Ramos (cell line): ENCODE measurements around the gene NAGLU.

Experiments
- in situ Hi-C: fragments of 300-500 bp; cut with MboI; formaldehyde crosslinking; loops from one replicate; pipeline ENCODE4 v1.14.3; 2022; ENCODE audit warnings: low sequenced_read_pairs; ENCODE audit not compliant: unreplicated experiment

NAGLU gene

DNA sequence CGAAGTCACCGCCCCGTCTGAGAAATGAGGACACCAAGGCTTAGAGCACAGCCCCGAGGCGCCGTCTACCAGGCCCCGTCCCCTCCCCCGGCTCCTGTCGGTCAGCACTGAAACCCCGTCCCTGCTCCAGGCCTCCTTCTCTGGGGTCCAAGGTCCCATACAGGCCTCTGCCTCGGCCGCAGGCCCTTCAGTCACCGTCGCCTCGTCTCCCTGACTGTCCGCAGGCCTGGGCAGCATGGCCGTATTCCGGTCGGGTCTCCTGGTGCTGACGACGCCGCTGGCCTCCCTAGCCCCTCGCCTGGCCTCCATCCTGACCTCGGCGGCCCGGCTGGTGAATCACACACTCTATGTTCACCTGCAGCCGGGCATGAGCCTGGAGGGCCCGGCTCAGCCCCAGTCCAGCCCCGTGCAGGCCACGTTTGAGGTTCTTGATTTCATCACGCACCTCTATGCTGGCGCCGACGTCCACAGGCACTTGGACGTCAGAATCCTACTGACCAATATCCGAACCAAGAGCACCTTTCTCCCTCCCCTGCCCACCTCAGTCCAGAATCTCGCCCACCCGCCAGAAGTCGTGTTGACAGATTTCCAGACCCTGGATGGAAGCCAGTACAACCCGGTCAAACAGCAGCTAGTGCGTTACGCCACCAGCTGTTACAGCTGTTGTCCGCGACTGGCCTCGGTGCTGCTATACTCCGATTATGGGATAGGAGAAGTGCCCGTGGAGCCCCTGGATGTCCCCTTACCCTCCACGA, 26.5 kb downstream of the NAGLU start:
- in situ Hi-C loops, result no loop called here

DNA sequence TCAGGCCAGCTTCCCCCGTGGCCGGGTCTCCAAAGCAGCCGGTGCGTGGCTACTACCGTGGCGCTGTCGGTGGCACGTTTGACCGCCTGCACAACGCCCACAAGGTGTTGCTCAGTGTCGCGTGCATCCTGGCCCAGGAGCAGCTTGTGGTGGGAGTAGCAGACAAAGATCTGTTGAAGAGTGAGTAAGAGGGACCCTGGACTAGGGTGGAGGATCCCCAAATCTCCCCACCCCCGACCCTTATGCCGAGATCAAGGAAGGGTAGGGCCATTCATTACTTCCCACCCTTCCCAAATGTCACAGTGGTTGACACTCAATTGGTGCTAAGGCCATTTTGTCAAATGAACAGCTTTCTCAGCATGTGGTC, 27.1 kb downstream of the NAGLU start:
- in situ Hi-C loops, result no loop called here

DNA sequence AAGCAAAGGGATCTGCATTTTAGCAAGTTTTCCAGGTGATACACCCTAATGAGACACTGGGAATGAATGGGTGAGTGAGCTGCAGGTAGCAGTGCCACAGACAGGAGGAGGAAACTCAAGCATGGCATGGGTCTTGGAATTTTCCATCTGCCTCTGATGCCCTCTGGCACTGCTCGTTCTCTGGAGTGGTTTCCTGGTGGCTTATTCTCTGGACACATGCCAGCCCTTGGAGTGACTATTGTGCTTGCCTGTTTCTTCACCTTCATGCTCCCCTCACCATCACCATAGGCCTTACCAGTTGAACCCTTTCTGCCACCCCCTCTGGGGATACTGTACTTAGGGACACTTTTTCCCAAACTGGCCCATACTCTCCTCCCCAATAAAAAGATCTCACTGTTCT, 27.5 kb downstream of the NAGLU start:
- in situ Hi-C loops, result no loop called here

DNA sequence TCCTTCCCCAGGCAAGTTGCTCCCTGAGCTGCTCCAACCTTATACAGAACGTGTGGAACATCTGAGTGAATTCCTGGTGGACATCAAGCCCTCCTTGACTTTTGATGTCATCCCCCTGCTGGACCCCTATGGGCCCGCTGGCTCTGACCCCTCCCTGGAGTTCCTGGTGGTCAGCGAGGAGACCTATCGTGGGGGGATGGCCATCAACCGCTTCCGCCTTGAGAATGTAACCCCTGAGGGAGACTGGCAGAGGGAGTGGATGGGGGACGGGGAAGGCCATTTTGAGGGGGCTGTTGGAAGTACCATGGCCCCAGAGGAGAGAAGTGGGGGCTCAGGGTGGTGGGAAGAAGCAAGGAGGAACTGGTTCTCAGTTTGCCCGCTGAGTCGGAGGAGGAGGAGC, 27.9 kb downstream of the NAGLU start:
- in situ Hi-C loops, result no loop called here

DNA sequence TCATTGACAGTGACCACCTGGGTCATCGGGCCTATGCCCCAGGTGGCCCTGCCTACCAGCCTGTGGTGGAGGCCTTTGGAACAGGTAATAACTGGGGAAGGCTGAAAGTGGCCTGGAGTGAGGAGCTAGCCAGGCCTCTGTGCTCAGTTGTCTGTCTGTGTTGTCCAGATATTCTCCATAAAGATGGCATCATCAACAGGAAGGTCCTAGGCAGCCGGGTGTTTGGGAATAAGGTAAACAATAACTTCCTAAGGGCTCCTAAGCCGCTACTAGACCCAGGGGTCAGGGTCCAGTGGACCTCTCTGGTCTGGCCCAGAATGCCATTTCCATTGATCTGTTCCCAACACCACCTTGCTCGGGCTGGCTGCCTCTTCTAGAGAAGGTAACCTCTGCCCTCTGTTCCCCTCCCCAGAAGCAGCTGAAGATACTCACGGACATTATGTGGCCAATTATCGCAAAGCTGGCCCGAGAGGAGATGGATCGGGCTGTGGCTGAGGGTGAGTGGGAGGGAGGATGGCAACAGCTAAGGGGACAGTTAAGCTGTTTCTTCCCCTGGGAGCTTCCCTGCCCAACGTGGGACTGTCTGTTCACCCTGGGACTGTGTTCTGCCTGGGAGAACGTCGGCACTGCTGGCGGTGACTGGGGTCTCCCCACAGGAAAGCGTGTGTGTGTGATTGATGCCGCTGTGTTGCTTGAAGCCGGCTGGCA, 28.9 kb downstream of the NAGLU start:
- in situ Hi-C loops, result no loop called here

DNA sequence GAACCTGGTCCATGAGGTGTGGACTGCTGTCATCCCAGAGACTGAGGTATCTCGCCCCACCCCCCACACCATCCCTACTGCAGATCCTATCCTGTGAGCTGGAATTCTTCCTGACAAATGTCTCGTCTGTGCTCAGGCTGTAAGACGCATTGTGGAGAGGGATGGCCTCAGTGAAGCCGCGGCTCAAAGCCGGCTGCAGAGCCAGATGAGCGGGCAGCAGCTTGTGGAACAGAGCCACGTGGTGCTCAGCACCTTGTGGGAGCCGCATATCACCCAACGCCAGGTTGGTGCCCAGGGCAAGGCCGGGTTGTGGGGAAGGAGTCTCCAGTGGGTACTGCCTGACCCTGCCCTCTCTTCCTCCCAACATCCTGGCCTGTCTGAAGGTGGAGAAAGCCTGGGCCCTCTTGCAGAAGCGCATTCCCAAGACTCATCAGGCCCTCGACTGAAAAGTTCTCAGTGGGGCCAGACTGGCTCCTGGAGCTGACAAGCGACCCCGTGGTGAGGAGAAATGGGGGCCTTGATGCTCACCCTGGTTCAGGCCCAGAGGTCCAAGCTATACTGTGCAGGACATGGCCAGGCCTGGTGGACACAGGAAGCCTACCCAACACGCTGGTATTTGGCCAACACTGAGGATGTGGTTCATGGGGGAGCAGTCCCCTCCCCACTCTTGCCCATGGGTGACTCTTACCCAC, 29.6 kb downstream of the NAGLU start:
- in situ Hi-C loops, result no loop called here

DNA sequence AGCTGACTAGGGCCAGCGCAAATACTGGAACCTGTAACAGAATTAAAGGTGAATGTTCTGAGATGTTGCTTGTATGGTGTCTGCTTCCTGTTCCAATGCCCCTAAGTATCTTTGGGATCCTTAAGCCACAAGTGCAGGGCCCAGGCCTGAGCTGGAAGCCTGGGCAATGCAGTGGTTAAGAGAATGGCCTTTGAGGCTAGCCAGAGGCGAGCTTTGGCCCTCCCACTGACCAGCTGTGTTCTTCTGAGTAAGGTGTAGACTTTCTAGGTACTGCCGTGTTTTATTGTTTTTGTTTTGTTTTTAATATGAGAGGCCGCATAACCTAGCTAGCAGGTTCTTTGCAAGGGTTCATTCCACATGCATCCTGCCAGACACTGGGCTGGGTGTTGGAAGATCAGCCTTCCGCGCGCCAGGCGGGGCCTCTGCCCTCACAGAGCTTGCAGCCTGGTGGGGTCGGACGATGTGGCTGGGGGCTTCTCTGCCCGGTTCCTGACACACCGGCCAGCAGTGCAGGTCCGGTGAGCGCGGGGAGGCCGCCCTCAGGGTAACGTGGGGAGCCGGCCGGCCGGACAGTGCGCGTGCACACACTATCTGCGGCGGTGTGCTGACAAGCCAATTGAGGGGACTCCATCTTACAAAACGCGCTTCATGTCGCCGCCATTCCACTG, 30.3 kb downstream of the NAGLU start:
- in situ Hi-C loops, result no loop called here

DNA sequence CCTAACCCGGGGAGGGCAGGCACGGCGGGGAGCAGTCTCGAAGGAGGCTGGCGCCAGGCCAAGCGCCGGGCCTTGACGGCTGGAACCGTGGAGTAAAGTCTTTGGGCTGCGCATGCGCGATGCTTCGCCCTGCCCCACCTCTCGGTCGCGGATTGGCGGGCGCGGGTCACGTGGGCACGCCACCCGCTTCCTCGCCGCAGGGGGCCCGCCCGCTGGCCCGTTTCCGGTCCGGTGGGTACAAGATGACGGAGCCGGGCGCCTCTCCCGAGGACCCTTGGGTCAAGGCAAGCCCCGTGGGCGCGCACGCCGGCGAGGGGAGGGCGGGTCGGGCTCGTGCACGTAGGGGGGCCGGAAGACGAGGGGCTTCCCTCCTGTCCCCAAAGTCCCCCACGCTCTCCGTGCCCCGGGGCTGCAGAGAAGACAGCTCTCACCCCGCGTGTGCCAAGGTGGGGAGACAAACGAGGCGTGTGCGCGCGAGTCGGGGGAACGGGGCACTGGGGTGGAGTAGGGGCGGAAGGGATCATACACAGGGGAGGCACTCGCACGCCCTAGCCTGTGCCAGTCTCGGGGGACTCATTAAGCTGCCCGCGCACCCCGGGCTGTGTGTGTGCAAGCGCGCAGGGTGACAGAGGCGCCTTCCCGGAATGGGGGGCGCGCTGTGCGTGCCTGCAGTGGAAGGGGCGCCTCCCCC, 31.0 kb downstream of the NAGLU start, which contains the start of gene MLX:
TSS of gene MLX (plus strand) at position 218 of the 691 bp plus-strand sequence. CDS start at position 243, 25 bp downstream.
- in situ Hi-C loops, result no loop called here

DNA sequence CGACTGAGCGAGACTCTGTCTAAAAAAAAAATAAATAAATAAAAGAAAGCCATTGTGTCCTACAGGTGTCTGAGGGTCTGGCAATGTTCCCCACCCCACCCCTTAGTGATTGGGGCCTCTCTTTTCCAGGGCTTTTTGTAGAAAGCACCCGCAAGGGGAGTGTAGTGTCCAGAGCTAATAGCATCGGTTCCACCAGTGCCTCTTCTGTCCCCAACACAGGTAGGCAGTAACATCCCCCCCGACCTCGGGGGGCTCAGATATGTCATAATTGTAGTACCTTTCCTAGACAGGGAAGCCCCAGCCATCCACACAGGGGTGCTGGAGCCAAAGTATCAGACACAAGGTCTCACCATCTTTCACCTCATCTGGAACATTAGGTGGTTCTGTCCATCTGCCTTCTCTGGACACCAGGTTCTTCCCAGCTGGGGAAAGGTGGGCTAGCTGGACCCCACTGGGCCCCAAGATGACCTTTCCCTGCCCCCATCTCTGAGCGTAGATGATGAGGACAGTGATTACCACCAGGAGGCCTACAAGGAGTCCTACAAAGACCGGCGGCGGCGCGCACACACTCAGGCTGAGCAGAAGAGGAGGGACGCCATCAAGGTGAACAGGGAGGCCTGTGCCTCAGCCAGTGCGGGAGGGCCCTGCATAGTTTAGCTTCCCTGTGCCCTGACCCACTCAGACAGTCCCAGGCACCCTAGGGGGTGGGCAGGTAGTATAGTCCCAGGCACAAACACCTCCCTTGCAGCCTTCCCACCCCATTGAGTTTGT, 32.5 kb downstream of the NAGLU start:
- in situ Hi-C loops, result no loop called here

DNA sequence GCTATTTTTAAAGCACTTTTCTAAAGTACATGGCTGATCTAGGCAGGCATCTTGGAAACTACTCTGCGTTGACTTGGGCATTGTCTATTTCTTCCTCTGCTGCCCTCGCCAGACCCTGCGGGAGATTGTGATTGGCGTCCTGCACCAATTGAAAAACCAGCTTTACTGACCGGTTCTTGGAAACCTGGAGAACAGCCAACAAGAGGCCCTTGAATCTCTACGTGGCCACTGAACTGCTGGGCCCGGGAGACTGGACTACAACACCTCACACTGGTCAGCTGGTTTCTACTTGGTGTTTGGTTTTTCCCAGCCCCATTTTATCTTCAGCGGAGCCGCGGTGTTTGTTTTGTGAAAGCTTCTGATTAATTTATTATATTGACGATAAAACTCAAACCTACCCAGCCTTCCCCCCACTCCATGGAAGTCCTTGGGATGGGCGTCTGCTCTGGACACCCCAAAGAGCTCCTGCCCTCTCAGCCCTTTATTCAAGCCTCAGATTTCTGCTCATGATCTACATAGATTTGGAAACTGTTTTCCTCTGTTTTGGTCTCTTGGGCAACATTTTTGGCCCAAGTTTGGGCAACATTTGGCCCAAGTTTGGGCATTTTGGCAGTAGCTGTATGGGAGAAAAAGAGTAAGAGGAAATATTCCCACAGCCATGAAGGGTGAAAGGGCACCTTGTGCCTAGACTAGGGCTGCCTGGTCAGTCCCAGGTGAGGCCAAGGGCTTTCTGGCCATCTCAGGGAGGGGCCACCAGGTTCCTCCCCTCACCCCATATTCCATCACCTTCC, 35.6 kb downstream of the NAGLU start:
- in situ Hi-C loops, result loop anchor here (10.0 kb wide), 2 partner anchors 193 to 413 kb away; partner anchors contain the start of genes PTGES3L, RAMP2 and RUNDC1

DNA sequence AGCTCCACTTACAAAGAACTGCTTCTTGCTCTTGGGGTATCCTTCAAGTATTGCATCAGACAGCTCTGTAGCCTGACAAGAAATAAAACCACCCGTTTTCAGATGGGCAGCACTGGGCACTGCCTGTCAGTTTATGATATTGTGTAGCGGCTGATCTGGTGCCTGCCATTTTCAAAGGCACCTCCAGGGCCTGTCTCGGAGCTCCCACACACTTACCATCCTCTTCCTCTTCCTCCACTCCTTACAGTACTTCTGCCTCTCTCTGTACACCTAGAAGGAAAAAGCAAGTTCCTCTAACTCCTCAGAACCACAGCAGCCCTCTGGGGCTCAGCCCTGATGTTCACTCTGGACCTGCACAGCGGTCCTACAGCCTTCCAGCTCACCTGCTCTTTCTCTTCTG, 37.1 kb downstream of the NAGLU start:
- in situ Hi-C loops, result loop anchor here (10.0 kb wide), 2 partner anchors 192 to 412 kb away; partner anchors contain the start of genes PTGES3L, RAMP2 and RUNDC1

DNA sequence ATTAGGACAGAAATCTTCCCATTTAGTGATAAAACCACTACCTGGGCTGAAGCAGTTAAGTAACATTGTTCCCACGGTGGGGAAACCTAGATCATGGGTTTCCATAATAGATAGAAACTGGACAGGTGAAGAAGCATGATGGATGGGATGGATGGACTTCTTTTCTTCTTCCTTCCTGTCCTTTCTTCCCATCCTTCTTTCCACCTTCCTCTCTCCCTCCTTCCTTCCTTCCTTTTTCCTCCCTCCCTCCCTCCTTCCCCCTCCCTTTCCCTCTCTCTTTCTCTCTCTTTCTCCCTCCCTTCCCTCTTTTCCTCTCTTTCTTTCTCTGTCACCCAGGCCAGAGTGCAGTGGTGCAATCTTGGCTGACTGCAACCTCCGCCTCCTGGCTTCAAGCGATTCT, 38.4 kb downstream of the NAGLU start:
- in situ Hi-C loops, result loop anchor here (10.0 kb wide), 2 partner anchors 190 to 410 kb away; partner anchors contain the start of genes PTGES3L, RAMP2 and RUNDC1

DNA sequence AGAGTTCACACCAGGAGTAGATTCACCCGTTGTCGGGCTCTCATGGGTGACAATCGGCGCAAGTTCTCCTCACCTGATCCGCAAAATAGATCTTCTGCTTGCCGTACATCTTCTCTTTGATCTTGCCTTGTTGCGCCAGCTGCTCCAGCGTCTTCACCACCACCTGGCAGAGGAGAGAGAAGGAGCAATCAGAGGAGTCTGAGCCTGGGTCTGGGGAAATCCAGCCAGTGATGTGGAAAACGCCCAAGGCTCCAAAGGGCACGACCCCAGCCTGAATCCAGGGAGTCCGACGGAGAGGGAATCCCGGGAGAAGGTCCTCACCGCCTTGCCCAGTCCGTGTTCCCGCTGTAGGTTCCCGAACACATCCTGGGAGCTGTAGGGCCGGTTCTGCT, 41.1 kb downstream of the NAGLU start:
- in situ Hi-C loops, result loop anchor here (5.0 to 25.0 kb wide), 4 partner anchors 105 to 785 kb away; partner anchors contain the start of genes CCR10, CNTNAP1, PTGES3L and RAMP2

DNA sequence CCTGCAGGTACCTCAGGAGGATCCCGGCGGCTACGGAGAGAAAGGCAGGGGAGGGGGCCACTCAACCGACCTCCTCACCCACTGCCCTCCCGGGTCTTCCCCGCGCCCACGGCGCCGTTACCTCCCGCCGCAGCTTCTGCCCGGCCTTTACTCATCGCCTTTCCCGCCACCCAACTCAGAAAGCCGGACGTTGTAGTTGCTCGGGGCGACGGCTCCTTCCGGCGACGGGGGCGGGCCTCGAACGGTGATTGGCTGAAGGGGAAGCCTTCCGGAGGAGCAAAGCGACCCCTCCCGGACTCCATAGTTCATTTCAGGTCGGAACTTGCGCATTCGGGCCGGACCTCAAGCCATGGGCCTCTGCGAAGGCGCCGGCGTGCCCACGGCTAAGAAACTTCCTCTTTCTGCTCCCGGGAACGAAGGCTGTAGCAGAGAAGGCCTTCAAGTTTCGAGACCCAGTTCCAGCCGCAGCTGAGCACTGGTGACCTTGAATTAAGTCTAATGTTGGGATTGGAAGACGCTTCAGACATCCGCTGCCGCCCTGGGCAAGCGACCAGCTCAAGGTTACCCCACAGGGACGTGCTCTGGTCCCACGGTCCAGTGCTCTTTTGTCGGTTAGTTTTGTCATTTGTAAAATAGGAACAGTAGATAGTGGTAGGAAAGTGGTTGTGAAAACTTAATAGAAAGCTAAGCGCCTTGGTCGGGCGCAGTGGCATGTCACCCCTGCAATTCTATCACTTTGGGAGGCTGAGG, 41.7 kb downstream of the NAGLU start, which contains the start of gene PSMC3IP:
TSS of gene PSMC3IP (minus strand) at position 198 of the 750 bp plus-strand sequence. CDS start at position 155, 43 bp downstream.
- in situ Hi-C loops, result loop anchor here (5.0 to 25.0 kb wide), 4 partner anchors 105 to 785 kb away; partner anchors contain the start of genes CCR10, CNTNAP1, PTGES3L and RAMP2

DNA sequence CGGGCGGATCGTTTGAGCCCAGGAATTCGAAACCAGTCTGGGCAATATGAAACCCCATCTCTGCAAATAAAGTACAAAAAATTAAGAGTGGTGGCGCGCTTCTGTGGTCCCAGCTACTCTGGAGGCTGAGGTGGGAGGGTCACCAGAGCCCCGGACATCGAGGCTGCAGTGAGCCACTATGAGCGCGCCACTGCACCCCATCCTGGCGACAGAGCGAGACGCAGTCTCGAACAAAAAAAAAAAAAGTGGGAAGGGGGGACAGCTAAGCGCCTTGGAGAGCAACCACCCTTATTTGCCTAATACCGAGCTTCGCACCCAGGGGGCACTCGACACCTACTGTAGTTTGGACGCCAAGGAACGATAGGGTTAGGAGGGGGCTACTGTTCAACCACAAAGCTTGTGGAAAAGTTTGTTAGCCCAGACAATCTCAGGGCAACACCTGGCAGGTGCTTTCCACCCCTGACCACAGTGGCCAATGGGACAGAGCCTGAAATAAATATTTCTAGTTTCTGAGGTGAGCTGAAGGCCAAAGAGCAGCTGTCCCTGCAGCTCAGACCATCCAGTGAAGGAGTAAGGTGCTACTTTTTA, 42.3 kb downstream of the NAGLU start:
- in situ Hi-C loops, result loop anchor here (5.0 to 25.0 kb wide), 4 partner anchors 104 to 784 kb away; partner anchors contain the start of genes CCR10, CNTNAP1, PTGES3L and RAMP2

DNA sequence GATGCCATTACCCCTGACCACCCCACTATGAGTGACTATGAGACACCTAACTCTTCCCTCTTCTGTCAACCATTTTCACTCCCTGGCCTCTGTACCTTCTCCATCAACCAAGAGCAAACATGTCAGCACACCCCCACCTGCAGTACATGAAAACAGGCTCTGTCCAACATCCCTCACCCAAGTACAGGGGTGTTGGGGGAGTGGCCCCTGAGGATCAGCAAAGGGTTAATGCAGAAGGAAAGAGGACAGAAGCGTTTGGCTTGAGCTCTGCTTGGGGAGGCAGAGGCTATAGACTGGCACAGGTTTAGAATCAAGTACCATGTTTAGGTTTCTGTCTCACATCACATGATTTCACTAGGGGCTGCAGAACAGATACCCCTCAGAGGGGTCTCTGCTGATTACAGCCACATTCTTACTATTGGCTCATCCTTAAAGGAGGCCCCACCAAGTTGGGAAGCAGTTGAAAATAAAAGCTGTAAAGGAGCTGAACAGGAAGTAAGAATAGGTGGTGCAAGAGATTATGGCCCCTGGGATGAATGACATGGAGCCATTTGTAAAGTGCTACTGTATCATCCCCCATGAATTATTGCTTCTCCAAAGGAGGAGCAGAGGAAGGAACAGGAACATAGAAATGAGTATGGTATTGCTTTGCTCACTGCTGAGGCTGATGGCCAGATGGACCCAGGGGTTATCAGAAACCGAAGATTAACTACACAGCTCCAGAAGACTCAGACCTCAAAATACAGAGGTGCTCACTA, 43.9 kb downstream of the NAGLU start:
- in situ Hi-C loops, result loop anchor here (5.0 to 25.0 kb wide), 4 partner anchors 102 to 782 kb away; partner anchors contain the start of genes CCR10, CNTNAP1, PTGES3L and RAMP2
